HepG2 (cell line): ENCODE measurements around the gene TMEM187. TPM values are rescaled to one million over a fixed set of nuclear protein-coding genes. Genes with fewer than 3 reads are reported as not detected.

Experiments used
- ATAC-seq: fragments of 200-7000 bp; cut with Tn5 transposase; 3 replicates; pipeline ENCODE4 v1.9.1; 2020; ENCODE audit warnings: mild to moderate bottlenecking, moderate library complexity
- BruUV-seq: library from RNA; stranded (reverse); fragments of 400-500 nt; replicated peaks from 2 replicates; lab custom pipeline; 2021; lab: Mats Ljungman, UMichigan
- CTCF ChIA-PET: fragments of 300-600 bp; formaldehyde crosslinking; extraction: SDS; loops from one replicate; lab custom pipeline; 2021; ENCODE audit warnings: low total read pairs, inconsistent platforms, low intra/inter-chr PET ratio; lab: Yijun Ruan, JAX
- POLR2A ChIA-PET: fragments of 350-600 bp; sonication (Branson Sonifier 250); formaldehyde crosslinking; loops from one replicate; lab custom pipeline; 2020; ENCODE audit warnings: antibody characterized with exemption, inconsistent platforms; lab: Yijun Ruan, JAX
- DNase-seq: peaks from one replicate; pipeline ENCODE4 v3.0.0-alpha.2; 2015; ENCODE audit warnings: low spot score
- FAIRE-seq: peaks from 3 replicates; lab custom pipeline; 2011; peaks lifted over from hg19 to GRCh38; lab: Jason Lieb, UNC
- H2AFZ ChIP-seq: one replicate; pipeline ENCODE4 v1.6.1; 2011; ENCODE audit warnings: low read length, inconsistent platforms
- H3K27ac ChIP-seq: fragments of 300-600 bp; 3 replicates; pipeline ENCODE4 v1.8.0; 2011; ENCODE audit warnings: mixed run types, mild to moderate bottlenecking, mixed read lengths, low read length, inconsistent platforms; ENCODE audit not compliant: insufficient read depth; ENCODE audit errors: extremely low read length
- H3K27me3 ChIP-seq, 2 experiments: fragments of 200-600 bp in 1 of 2; 2 replicates in 1 of 2; 3 replicates in 1 of 2; pipeline versions ENCODE4 v1.6.0 to v1.8.0; 2011; ENCODE audit warnings: low read length in 2 of 2, mild to moderate bottlenecking in 2 of 2, moderate library complexity in 2 of 2, inconsistent platforms in 1 of 2; ENCODE audit not compliant: insufficient read depth in 2 of 2, control insufficient read depth in 1 of 2
- H3K36me3 ChIP-seq, 2 experiments: fragments of 200-600 bp in 1 of 2; replicated peaks in 1 of 2; 2 replicates in 1 of 2; 3 replicates in 1 of 2; pipeline versions ENCODE4 v1.5.1 to v1.8.0; 2011; ENCODE audit warnings: low read length in 2 of 2, inconsistent platforms in 1 of 2; ENCODE audit not compliant: insufficient read depth in 2 of 2, control insufficient read depth in 1 of 2
- H3K4me1 ChIP-seq: 2 replicates; pipeline ENCODE4 v1.5.1; 2012; ENCODE audit warnings: low read length, inconsistent platforms; ENCODE audit not compliant: insufficient read depth
- H3K4me2 ChIP-seq: 2 replicates; pipeline ENCODE4 v1.6.0; 2011; ENCODE audit warnings: low read depth, low read length, inconsistent platforms
- H3K4me3 ChIP-seq, 3 experiments: fragments of 200-600 bp in 1 of 3; sonication (generic), shearing (Covaris generic) in 1 of 3; replicated peaks in 1 of 3; 2 replicates each; pipeline ENCODE4 v1.5.1; 2011 to 2016; ENCODE audit warnings: low read length in 3 of 3, inconsistent platforms in 2 of 3, low read depth in 2 of 3, mild to moderate bottlenecking in 2 of 3, control low read depth in 1 of 3, mixed read lengths in 1 of 3; ENCODE audit not compliant: insufficient read depth in 1 of 3
- H3K79me2 ChIP-seq: one replicate; pipeline ENCODE4 v1.6.1; 2011; ENCODE audit warnings: low read length, inconsistent platforms; ENCODE audit not compliant: insufficient read depth
- H3K9ac ChIP-seq: 2 replicates; pipeline ENCODE4 v1.6.0; 2011; ENCODE audit warnings: mild to moderate bottlenecking, low read depth, low read length, inconsistent platforms; ENCODE audit not compliant: insufficient read depth
- H3K9me3 ChIP-seq: 2 replicates; pipeline ENCODE4 v1.5.1; 2012; ENCODE audit warnings: mild to moderate bottlenecking, low read length
- H4K20me1 ChIP-seq: 2 replicates; pipeline ENCODE4 v1.6.0; 2011; ENCODE audit warnings: inconsistent platforms, mild to moderate bottlenecking, low read length, moderate library complexity; ENCODE audit not compliant: insufficient read depth
- ATF5 ChIP-seq: sonication (generic); formaldehyde crosslinking; IDR thresholded peaks from 2 replicates; pipeline ENCODE4 v1.4.0; 2020; ENCODE audit warnings: mild to moderate bottlenecking, low read depth, missing genetic modification reagents
- BORCS8-MEF2B ChIP-seq: sonication (generic); formaldehyde crosslinking; IDR thresholded peaks from 2 replicates; pipeline ENCODE4 v1.8.0; 2022; ENCODE audit warnings: mild to moderate bottlenecking, missing genetic modification reagents
- CC2D1A ChIP-seq: sonication (generic); formaldehyde crosslinking; IDR thresholded peaks from 2 replicates; pipeline ENCODE4 v1.8.1; 2023; ENCODE audit warnings: mild to moderate bottlenecking, missing genetic modification reagents
- ETV5 ChIP-seq: IDR thresholded peaks from 2 replicates; pipeline ENCODE4 v1.6.1; 2018; ENCODE audit warnings: missing biosample characterization, missing genetic modification reagents, inconsistent platforms, borderline replicate concordance
- IKZF5 ChIP-seq: IDR thresholded peaks from 2 replicates; pipeline ENCODE4 v1.6.1; 2018; ENCODE audit warnings: missing genetic modification reagents, mild to moderate bottlenecking, missing compliant biosample characterization
- MATR3 ChIP-seq: sonication (generic); formaldehyde crosslinking; IDR thresholded peaks from 2 replicates; pipeline ENCODE4 v1.4.0; 2020; ENCODE audit warnings: missing genetic modification reagents
- MTF2 ChIP-seq: sonication (generic); formaldehyde crosslinking; IDR thresholded peaks from 2 replicates; pipeline ENCODE4 v1.5.0; 2020; ENCODE audit warnings: missing genetic modification reagents, borderline replicate concordance
- PRDM15 ChIP-seq: sonication (generic); formaldehyde crosslinking; IDR thresholded peaks from 2 replicates; pipeline ENCODE4 v1.4.0; 2020; ENCODE audit warnings: missing genetic modification reagents
- ZNF317 ChIP-seq: sonication (generic); formaldehyde crosslinking; IDR thresholded peaks from 2 replicates; pipeline ENCODE4 v1.5.0; 2020; ENCODE audit warnings: mild to moderate bottlenecking, missing genetic modification reagents
- ZNF598 ChIP-seq: sonication (generic); formaldehyde crosslinking; IDR thresholded peaks from 2 replicates; pipeline ENCODE4 v1.5.1; 2020; ENCODE audit warnings: mild to moderate bottlenecking, missing genetic modification reagents, borderline replicate concordance
- ZNF687 ChIP-seq: sonication (generic); formaldehyde crosslinking; IDR thresholded peaks from 2 replicates; pipeline ENCODE4 v1.5.1; 2020; ENCODE audit warnings: mild to moderate bottlenecking, missing genetic modification reagents, moderate library complexity
- WGBS: methylation state at CpG from one replicate; pipeline ENCODE4 v1.1.6; 2017; ENCODE audit warnings: low lambda C conversion rate; 5-methylcytosine and 5-hydroxymethylcytosine counted together
- in situ Hi-C: cut with HindIII; loops from 2 replicates; pipeline ENCODE4 v1.10.0; 2017; ENCODE audit warnings: low pct_unique_long_range_greater_than_20kb; ENCODE audit not compliant: extremely low pct_ligation_motif_present
- intact Hi-C: fragments of 100-400 bp; cut with micrococcal nuclease; formaldehyde crosslinking; loops from one replicate; pipeline ENCODE4 v1.10.0; 2022; ENCODE audit not compliant: unreplicated experiment
- polyA plus RNA-seq, 8 experiments: library from polyadenylated mRNA; depleted of rRNA in 3 of 8; stranded (reverse) in 7 of 8; unstranded in 1 of 8; fragments of >200 nt; fragmentation: Illumina TruSeq in 4 of 8; extraction: Trizol in 4 of 8; gene quantifications; 2 replicates each; pipeline versions ENCODE4 v1.2.1 to v1.2.3, GENCODE V29; 2011 to 2016; ENCODE audit warnings: low read depth in 4 of 8, missing spikeins in 1 of 8, mixed read lengths in 1 of 8; ENCODE audit not compliant: insufficient read depth in 1 of 8
- total RNA-seq, 5 experiments: library from RNA; depleted of rRNA; stranded (reverse); fragments of >200 nt; fragmentation: Illumina TruSeq; extraction: Trizol; gene quantifications; 2 replicates each; pipeline ENCODE4 v1.2.3, GENCODE V29; 2016; ENCODE audit warnings: low read depth in 1 of 5

The TMEM187 gene
- total and polyA plus RNA-seq, 2 of the 13 experiments (the other 11 are each of a cell fraction or from before 2014, with no cell fraction given) = 2.2 to 6.2 TPM

GRCh38 chrX:153924149-153924861, 48.2 kb upstream of the TMEM187 start:
- in situ Hi-C loops = no loop called here
- TF ChIP-seq MATR3 (CRISPR knock-in tag) (no peak), ZNF598 (CRISPR knock-in tag) (no peak), ETV5 (CRISPR knock-in tag) (0 out of 2 replicates have a peak, but pooled peaks have one; percentile 38), IKZF5 (CRISPR knock-in tag) (0 out of 2 replicates have a peak, but pooled peaks have one; percentile 48), BORCS8-MEF2B (no peak), ZNF317 (no peak), ZNF687 (CRISPR knock-in tag) (peak; percentile 61), CC2D1A (CRISPR knock-in tag) (no peak), MTF2 (CRISPR knock-in tag) (no peak), PRDM15 (CRISPR knock-in tag) (peak; percentile 58; the same call in 1 of the 2 replicates), ATF5 (CRISPR knock-in tag) (no peak)

More at GRCh38 chrX:153924149-153924861, 48.2 kb upstream of the TMEM187 start:
- peak; percentile 89 for FAIRE-seq
- no peaks in the 10 kb centered on the region for H3K9me3 ChIP-seq
- no peak overlapping the region for H2AFZ ChIP-seq
- CTCF ChIA-PET = interaction anchor here (2.3 to 4.4 kb wide), 2 partner anchors 23 to 29 kb away, joined by 8 to 29 read pairs; no protein-coding TSS in a partner anchor
- BruUV-seq = no TSS peak
- POLR2A ChIA-PET = interaction anchor here (1.4 to 3.7 kb wide), 3 partner anchors 11 to 24 kb away, joined by 4 to 20 read pairs (median 9); partner anchors contain the start of gene NAA10
- peak overlapping the region; percentile 61 for H3K4me2 ChIP-seq
- DNase-seq = peak; percentile 58
- H3K79me2 ChIP-seq = no peaks in the 10 kb centered on the region
- H3K27me3 ChIP-seq = no peaks in the 10 kb centered on the region; a peak in 1 of 5 replicates
- peak overlapping the region; percentile 52; the same call in 1 of the 2 replicates for H3K9ac ChIP-seq
- peak; percentile 33 for ATAC-seq
- whole genome bisulfite sequencing = 58% methylated on average over 2 of the region's 14 CpGs
- H4K20me1 ChIP-seq = no peaks in the 10 kb centered on the region
- peak overlapping the region in 1 of 3 experiments; percentile 16; a peak in 1 of 6 replicates for H3K4me3 ChIP-seq
- H3K4me1 ChIP-seq = peaks cover 61% of the 10 kb centered on the region
- H3K27ac ChIP-seq = peak overlapping the region; percentile 40
- H3K36me3 ChIP-seq = no peaks in the 10 kb centered on the region
- intact Hi-C loops = loop anchor here (2.0 kb wide), 1 partner anchor 22 kb away; no protein-coding TSS in a partner anchor
